Mesenchymal stem cell (in vitro differentiated cells and primary cell): ENCODE measurements around the gene PLCXD1.

Experiments used
- DNase-seq: peaks from one replicate; pipeline ENCODE4 v3.0.0-alpha.2; 2013
- H2AFZ ChIP-seq: one replicate; pipeline ENCODE4 v1.6.1; 2013; ENCODE audit warnings: low read depth, mild to moderate bottlenecking, control low read depth, inconsistent platforms, low read length, moderate library complexity
- H2AK5ac ChIP-seq: 2 replicates; pipeline ENCODE4 v1.6.1; 2013; ENCODE audit warnings: low read length, moderate library complexity, mild to moderate bottlenecking, inconsistent platforms; ENCODE audit not compliant: severe bottlenecking
- H2BK120ac ChIP-seq: one replicate; pipeline ENCODE4 v1.6.1; 2013; ENCODE audit warnings: low read depth, mild to moderate bottlenecking, inconsistent platforms, low read length, moderate library complexity
- H2BK12ac ChIP-seq, 2 experiments: one replicate each; pipeline ENCODE4 v1.6.1; 2013; ENCODE audit warnings: inconsistent platforms in 2 of 2, low read length in 2 of 2, mild to moderate bottlenecking in 2 of 2, moderate library complexity in 2 of 2, control low read depth in 1 of 2
- H2BK15ac ChIP-seq: one replicate; pipeline ENCODE4 v1.6.1; 2013; ENCODE audit warnings: mild to moderate bottlenecking, low read depth, inconsistent platforms; ENCODE audit not compliant: poor library complexity, severe bottlenecking
- H2BK5ac ChIP-seq: 2 replicates; pipeline ENCODE4 v1.6.1; 2013; ENCODE audit warnings: low read depth, mild to moderate bottlenecking, low read length, control low read depth, inconsistent platforms; ENCODE audit not compliant: poor library complexity, severe bottlenecking
- H3K14ac ChIP-seq, 2 experiments: one replicate each; pipeline ENCODE4 v1.6.1; 2013; ENCODE audit warnings: inconsistent platforms in 2 of 2, low read length in 2 of 2, control low read depth in 1 of 2, mild to moderate bottlenecking in 1 of 2, moderate library complexity in 1 of 2
- H3K18ac ChIP-seq, 2 experiments: one replicate each; pipeline ENCODE4 v1.6.1; 2013; ENCODE audit warnings: inconsistent platforms in 2 of 2, low read length in 2 of 2, control low read depth in 1 of 2, low read depth in 1 of 2, mild to moderate bottlenecking in 1 of 2
- H3K23ac ChIP-seq, 2 experiments: one replicate each; pipeline ENCODE4 v1.6.1; 2013; ENCODE audit warnings: inconsistent platforms in 2 of 2, low read length in 2 of 2, mild to moderate bottlenecking in 2 of 2, moderate library complexity in 2 of 2, control low read depth in 1 of 2
- H3K27ac ChIP-seq: 2 replicates; pipeline ENCODE4 v1.5.1; 2013; ENCODE audit warnings: mild to moderate bottlenecking, moderate library complexity, low read length, control low read depth, inconsistent platforms; ENCODE audit not compliant: poor library complexity, severe bottlenecking
- H3K27me3 ChIP-seq, 2 experiments: 2 replicates each; pipeline versions ENCODE4 v1.6.1 to v1.7.0; 2013; ENCODE audit warnings: low read length in 2 of 2, mild to moderate bottlenecking in 2 of 2, moderate library complexity in 2 of 2, control low read depth in 1 of 2, inconsistent platforms in 1 of 2; ENCODE audit not compliant: control insufficient read depth in 1 of 2, insufficient read depth in 1 of 2
- H3K36me3 ChIP-seq, 2 experiments: 2 replicates each; pipeline versions ENCODE4 v1.6.1 to v1.7.0; 2013; ENCODE audit warnings: low read length in 2 of 2, control low read depth in 1 of 2, inconsistent platforms in 1 of 2, low read depth in 1 of 2, mild to moderate bottlenecking in 1 of 2; ENCODE audit not compliant: insufficient read depth in 2 of 2, control insufficient read depth in 1 of 2
- H3K4ac ChIP-seq, 2 experiments: one replicate each; pipeline ENCODE4 v1.6.1; 2013; ENCODE audit warnings: inconsistent platforms in 2 of 2, low read length in 2 of 2, mild to moderate bottlenecking in 2 of 2, moderate library complexity in 2 of 2, control low read depth in 1 of 2, low read depth in 1 of 2
- H3K4me1 ChIP-seq: 2 replicates; pipeline ENCODE4 v1.6.1; 2013; ENCODE audit warnings: low read depth, low read length, control low read depth; ENCODE audit not compliant: control insufficient read depth, insufficient read depth
- H3K4me2 ChIP-seq: 2 replicates; pipeline ENCODE4 v1.6.1; 2013; ENCODE audit warnings: low read length, mild to moderate bottlenecking, inconsistent platforms; ENCODE audit not compliant: poor library complexity, severe bottlenecking
- H3K4me3 ChIP-seq, 2 experiments: 2 replicates each; pipeline versions ENCODE4 v1.5.1 to v1.7.0; 2013; ENCODE audit warnings: low read length in 2 of 2, mild to moderate bottlenecking in 2 of 2, control low read depth in 1 of 2, low read depth in 1 of 2; ENCODE audit not compliant: insufficient read depth in 1 of 2
- H3K79me1 ChIP-seq: replicated peaks from 2 replicates; pipeline ENCODE4 v1.6.1; 2013; ENCODE audit warnings: mild to moderate bottlenecking, control low read depth, low read length, inconsistent platforms; ENCODE audit not compliant: poor library complexity, severe bottlenecking
- H3K9ac ChIP-seq: 2 replicates; pipeline ENCODE4 v1.7.0; 2013; ENCODE audit warnings: mild to moderate bottlenecking, low read length, moderate library complexity
- H3K9me3 ChIP-seq: 2 replicates; pipeline ENCODE4 v1.7.0; 2013; ENCODE audit warnings: mild to moderate bottlenecking, low read length; ENCODE audit not compliant: control insufficient read depth
- H4K8ac ChIP-seq: one replicate; pipeline ENCODE4 v1.6.1; 2013; ENCODE audit warnings: inconsistent platforms, mild to moderate bottlenecking, low read length, moderate library complexity
- H4K91ac ChIP-seq: one replicate; pipeline ENCODE4 v1.6.1; 2013; ENCODE audit warnings: mild to moderate bottlenecking, low read length, inconsistent platforms
- WGBS: methylation state at CpG from one replicate; pipeline ENCODE4 v1.1.7; 2013; ENCODE audit warnings: mixed read lengths; 5-methylcytosine and 5-hydroxymethylcytosine counted together

The PLCXD1 gene

DNA sequence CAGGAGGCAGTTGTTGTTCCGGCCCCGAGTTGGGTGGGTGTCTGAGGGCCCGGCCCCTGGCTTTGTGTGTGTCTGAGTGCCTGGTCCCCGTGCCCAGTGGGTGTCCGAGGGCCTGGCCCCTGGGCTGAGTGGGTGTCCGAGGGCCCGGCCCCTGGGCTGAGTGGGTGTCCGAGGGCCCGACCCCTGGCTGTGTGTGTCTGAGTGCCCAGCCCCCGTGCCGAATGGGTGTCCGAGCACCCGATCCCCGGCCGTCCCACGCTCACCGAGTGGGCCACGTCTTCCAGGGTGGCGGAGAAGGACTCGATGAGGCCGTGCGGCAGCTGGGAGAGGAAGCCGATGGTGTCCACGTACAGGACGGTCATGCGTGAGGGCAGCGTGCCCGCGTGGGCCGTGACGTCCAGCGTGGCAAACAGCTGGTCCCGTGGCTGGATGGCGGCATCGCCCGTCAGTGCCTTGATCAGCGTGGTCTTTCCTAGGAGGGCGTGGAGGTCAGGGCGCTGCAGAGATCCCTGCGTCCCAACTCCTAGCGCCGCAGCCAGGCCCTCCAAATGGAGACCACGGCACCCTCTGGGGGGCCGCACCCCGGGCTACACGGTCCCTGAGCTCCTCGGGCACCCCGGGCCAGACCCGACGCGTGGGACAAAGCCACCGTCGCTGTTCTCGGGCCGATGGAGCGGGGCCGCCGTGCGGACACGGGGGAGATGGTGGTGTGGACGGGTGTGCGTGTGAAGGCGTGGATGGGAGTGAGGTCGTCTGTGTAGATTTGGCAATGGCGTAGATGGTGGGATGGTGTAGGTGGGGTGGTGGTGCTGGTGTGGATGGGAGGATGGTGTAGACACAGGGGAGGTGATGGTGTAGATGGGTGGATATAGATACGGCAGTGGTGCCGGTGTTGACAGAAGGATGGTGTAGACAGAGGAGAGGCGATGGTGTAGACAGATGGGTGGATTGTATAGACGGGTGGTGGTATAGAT lies 30.3 kb downstream of the PLCXD1 start:
- Histone ChIP-seq H3K4me2 (no peak overlapping the region), H3K36me3 (peaks cover 73 to 79% of the 10 kb centered on the region in 2 experiments), H3K27me3 (no peaks in the 10 kb centered on the region), H2AFZ (no peak overlapping the region), H3K4me1 (no peaks in the 10 kb centered on the region), H4K8ac (no peak overlapping the region), H3K4me3 (no peak overlapping the region), H3K9me3 (no peaks in the 10 kb centered on the region), H2BK12ac (no peak overlapping the region), H2BK15ac (no peak overlapping the region), H4K91ac (no peak overlapping the region), H3K4ac (no peak overlapping the region), H3K14ac (no peak overlapping the region), H2AK5ac (no peak overlapping the region), H3K18ac (no peak overlapping the region), H3K27ac (no peak overlapping the region), H2BK120ac (no peak overlapping the region), H3K9ac (no peak overlapping the region), H3K79me1 (peaks cover 32% of the 10 kb centered on the region), H2BK5ac (no peak overlapping the region), H3K23ac (no peak overlapping the region)
- no peak for DNase-seq
- whole genome bisulfite sequencing = 94% methylated on average over 68 of the region's 69 CpGs

DNA sequence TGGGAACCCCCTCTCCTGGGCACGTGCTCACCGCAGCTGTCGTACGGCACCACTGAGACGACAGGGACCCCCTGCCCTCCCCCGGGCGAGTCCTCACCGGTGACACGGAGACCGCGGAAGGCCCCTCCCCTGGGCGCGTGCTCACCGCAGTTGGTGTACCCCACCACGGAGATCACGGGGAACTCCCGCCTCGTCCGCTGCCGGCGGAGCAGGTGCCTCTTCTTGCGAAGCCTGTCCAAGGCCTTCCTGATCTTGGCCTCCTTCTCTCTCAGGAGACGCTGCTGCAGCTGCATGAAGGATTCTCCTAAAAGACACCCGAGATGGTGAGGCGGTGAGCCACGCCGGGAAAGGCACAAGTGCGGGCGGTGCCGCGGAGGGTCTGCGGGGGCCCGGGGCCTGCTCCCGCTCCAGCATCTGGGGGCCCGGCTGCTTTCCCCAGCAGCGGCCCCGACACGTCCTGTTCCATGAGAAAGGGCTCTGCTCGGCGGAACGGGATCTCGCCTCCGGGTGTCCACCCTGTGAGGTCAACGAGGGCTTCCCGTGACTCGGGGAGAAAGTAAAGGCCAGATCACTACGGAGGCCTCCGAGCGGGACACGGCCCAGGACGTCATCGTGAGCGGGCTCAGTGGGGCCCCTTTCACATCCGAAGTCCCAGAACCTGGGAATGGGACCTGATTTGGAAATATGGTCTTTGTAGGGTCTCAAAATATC lies 31.6 kb downstream of the PLCXD1 start:
- H4K91ac ChIP-seq = no peak overlapping the region
- H3K4ac ChIP-seq = no peak overlapping the region
- H3K9me3 ChIP-seq = no peaks in the 10 kb centered on the region
- H3K27me3 ChIP-seq = no peaks in the 10 kb centered on the region
- 95% methylated on average over 54 of the region's 54 CpGs for WGBS
- no peak overlapping the region for H3K4me3 ChIP-seq
- H3K14ac ChIP-seq = no peak overlapping the region
- no peak overlapping the region for H4K8ac ChIP-seq
- H3K36me3 ChIP-seq = peaks cover 64 to 78% of the 10 kb centered on the region in 2 experiments
- H3K4me1 ChIP-seq = peaks cover 7% of the 10 kb centered on the region
- no peak overlapping the region for H3K23ac ChIP-seq
- no peak overlapping the region for H2BK5ac ChIP-seq
- no peak overlapping the region for H2BK120ac ChIP-seq
- no peak overlapping the region for H2AK5ac ChIP-seq
- no peak overlapping the region for H3K9ac ChIP-seq
- no peak overlapping the region for H2AFZ ChIP-seq
- no peak overlapping the region for H2BK12ac ChIP-seq
- no peak overlapping the region for H3K18ac ChIP-seq
- no peak overlapping the region for H2BK15ac ChIP-seq
- peaks cover 33% of the 10 kb centered on the region for H3K79me1 ChIP-seq
- DNase-seq = no peak
- H3K4me2 ChIP-seq = no peak overlapping the region
- no peak overlapping the region for H3K27ac ChIP-seq

DNA sequence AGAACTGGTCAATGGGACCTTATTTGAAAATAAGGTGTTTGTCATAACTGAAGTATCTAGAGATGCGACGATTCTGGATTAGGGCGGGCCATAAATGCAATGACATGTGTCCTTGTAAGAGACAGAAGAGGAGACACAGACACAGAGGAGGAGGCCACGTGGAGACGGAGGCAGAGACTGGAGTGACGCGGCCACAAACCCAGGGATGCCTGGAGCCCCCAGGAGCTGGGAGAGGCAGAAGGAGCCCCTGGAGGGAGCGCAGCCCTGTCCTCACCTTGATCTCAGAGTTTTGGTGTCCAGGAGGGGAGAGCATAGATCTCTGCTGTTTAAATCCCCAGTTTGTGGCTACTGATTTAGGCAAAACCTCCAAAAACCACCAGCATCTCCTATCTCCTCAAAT lies 32.4 kb downstream of the PLCXD1 start:
- Histone ChIP-seq H3K4ac (no peak overlapping the region), H3K23ac (no peak overlapping the region), H3K4me2 (no peak overlapping the region), H3K27ac (no peak overlapping the region), H2AK5ac (no peak overlapping the region), H2BK5ac (no peak overlapping the region), H2BK12ac (no peak overlapping the region), H3K27me3 (no peaks in the 10 kb centered on the region), H3K9me3 (no peaks in the 10 kb centered on the region), H3K9ac (no peak overlapping the region), H4K8ac (no peak overlapping the region), H3K18ac (no peak overlapping the region), H2BK120ac (no peak overlapping the region), H3K79me1 (peaks cover 31% of the 10 kb centered on the region), H3K36me3 (peaks cover 57 to 73% of the 10 kb centered on the region in 2 experiments), H2BK15ac (no peak overlapping the region), H3K14ac (no peak overlapping the region), H3K4me3 (no peak overlapping the region), H2AFZ (no peak overlapping the region), H3K4me1 (peaks cover 8% of the 10 kb centered on the region), H4K91ac (no peak overlapping the region)
- 98% methylated on average over 7 of the region's 8 CpGs for WGBS
- DNase-seq = no peak

DNA sequence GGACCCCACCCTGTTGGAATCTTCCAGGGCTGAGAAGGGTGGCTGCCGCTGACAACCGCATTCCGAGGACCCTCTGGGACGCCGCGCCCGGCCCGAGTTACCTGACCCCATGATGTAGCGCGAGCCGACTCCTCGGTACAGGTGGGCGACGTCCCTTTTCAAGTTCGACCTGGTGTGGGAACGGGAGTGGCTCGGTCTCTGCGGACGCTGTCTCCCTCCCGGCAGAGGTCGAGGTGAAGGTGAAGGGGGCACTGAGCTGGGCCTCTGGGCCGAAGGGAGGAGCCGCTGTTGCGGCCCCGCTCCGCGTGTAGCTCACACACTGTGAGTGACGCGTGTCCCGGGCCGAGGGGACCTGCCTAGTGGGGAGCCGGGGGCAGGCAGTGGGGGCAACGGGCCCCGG lies 32.9 kb downstream of the PLCXD1 start:
- H2BK12ac ChIP-seq = no peak overlapping the region
- H3K18ac ChIP-seq = no peak overlapping the region
- no peak overlapping the region for H3K23ac ChIP-seq
- peaks cover 55 to 69% of the 10 kb centered on the region in 2 experiments for H3K36me3 ChIP-seq
- H2BK5ac ChIP-seq = no peak overlapping the region
- WGBS = 96% methylated on average over 34 of the region's 34 CpGs
- no peak overlapping the region for H3K4me3 ChIP-seq
- no peak overlapping the region for H2AK5ac ChIP-seq
- H2BK120ac ChIP-seq = no peak overlapping the region
- H3K9me3 ChIP-seq = no peaks in the 10 kb centered on the region
- no peak overlapping the region for H4K8ac ChIP-seq
- H3K4ac ChIP-seq = no peak overlapping the region
- no peak overlapping the region for H3K4me2 ChIP-seq
- no peak overlapping the region for H2BK15ac ChIP-seq
- no peaks in the 10 kb centered on the region for H3K27me3 ChIP-seq
- peaks cover 30% of the 10 kb centered on the region for H3K79me1 ChIP-seq
- no peak for DNase-seq
- H3K4me1 ChIP-seq = peaks cover 8% of the 10 kb centered on the region
- no peak overlapping the region for H3K14ac ChIP-seq
- no peak overlapping the region for H3K27ac ChIP-seq
- no peak overlapping the region for H3K9ac ChIP-seq
- no peak overlapping the region for H2AFZ ChIP-seq
- H4K91ac ChIP-seq = no peak overlapping the region
